ENCODE results near the gene FN1.
A peak's percentile ranks its signal among the peaks of the same experiment; 100 is the strongest.
"Not testable (repeated sequence)": the region's sequence is repeated elsewhere in the genome, so short reads cannot be mapped to it uniquely, and the experiment has no call there.

FN1 gene

GRCh38 chr2:215367662-215368492, 68.0 kb downstream of the FN1 start:
- in situ Hi-C loops (cut with HindIII; ENCODE audit: low pct_unique_long_range_greater_than_20kb, low sequenced_read_pairs), result no loop called here
- DNase-seq (ENCODE audit: low read depth in 1 of 2, low spot score in 1 of 2), result no peak
- TF ChIP-seq JUND (IDR thresholded peaks at IDR 0.05; ENCODE audit: low read depth), result no peak

DNA sequence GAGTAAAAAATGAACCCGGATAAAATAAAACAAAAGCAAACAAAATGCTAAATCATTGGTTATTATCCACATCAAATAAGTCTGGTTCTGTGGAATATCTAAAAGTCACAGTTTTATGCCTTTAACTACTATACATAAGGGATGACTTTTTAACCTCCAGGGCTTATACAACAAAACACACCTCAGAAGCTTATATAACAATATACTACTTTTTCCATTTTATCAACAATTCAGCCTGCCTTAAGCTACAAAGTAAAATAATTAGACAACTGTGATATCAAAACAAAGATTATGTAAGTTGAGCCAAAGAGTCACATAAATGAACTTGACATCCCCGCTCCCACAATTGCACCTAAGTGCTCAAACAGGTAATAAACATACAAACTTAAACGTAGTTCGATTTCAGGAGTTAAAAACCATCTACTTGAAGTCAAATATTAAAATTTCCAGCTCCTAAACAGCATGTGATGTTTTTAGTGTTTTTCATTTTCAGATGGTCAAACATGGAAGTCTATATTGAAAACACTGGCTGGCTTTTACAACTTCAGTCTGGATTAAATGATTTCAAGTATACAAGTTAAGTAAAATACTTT, 69.3 kb downstream of the FN1 start:
- no peak for TF ChIP-seq JUND (IDR thresholded peaks at IDR 0.05; ENCODE audit: low read depth)
- no peak for DNase-seq (ENCODE audit: low read depth in 1 of 2, low spot score in 1 of 2)
- in situ Hi-C loops (cut with HindIII; ENCODE audit: low pct_unique_long_range_greater_than_20kb, low sequenced_read_pairs), result no loop called here

GRCh38 chr2:215365184-215365658, 70.6 kb downstream of the FN1 start:
- DNase-seq (ENCODE audit: low read depth in 1 of 2, low spot score in 1 of 2), result no peak
- no peak for TF ChIP-seq JUND (IDR thresholded peaks at IDR 0.05; ENCODE audit: low read depth)

DNA sequence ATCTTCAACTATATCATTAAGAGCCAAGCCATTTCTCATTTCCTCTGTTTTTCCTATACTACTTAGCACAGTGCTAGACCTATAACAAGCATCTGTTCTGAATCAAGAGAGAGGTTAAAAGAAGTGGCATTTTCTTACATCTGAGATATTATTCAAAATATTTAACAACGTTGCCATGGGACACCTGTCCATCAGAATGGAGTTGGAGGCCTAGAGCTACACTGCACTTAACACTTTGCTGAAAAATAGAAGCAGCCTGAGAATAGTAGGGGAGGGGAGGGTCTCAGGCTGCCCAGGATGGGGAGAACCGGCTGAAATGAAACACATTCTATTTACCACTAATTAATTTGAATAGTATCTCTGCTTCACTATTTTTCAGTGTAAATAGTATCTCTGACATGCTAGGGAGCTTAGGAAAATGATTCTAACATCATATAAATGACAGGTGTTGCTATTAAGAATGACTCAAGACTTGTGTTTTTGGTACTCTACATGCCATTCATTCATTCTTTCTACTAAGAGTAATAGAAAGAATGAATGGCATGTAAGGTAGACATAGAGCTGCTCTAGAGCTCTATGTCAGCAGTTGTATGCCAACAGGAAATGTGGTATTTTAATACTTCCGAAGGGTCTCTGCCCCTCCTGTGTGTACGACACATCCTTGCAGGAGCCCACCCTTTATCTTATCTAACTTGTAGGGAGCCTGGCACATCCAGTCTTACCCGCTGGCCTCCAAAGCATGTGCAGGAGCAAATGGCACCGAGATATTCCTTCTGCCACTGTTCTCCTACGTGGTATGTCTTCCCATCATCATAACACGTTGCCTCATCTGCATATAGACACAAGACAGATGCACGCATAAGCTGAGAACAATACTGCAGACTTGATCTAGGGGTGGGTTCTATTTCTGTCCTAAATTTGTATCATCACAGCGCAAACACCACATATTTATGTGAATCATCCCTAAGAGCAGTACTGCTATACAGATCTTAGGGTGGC, 71.4 kb downstream of the FN1 start:
- in situ Hi-C loops (cut with HindIII; ENCODE audit: low pct_unique_long_range_greater_than_20kb, low sequenced_read_pairs), result no loop called here

More at GRCh38 chr2:215365184-215365658, 70.6 kb downstream of the FN1 start:
- in situ Hi-C loops (cut with HindIII; ENCODE audit: low pct_unique_long_range_greater_than_20kb, low sequenced_read_pairs), result no loop called here

GRCh38 chr2:215363461-215364156, 72.3 kb downstream of the FN1 start:
- TF ChIP-seq JUND (IDR thresholded peaks at IDR 0.05; ENCODE audit: low read depth), result no peak
- in situ Hi-C loops (cut with HindIII; ENCODE audit: low pct_unique_long_range_greater_than_20kb, low sequenced_read_pairs), result no loop called here
- no peak for DNase-seq (ENCODE audit: low read depth in 1 of 2, low spot score in 1 of 2)

More for the DNA sequence above, 71.4 kb downstream of the FN1 start:
- DNase-seq (ENCODE audit: low read depth in 1 of 2, low spot score in 1 of 2), result no peak
- no peak for TF ChIP-seq JUND (IDR thresholded peaks at IDR 0.05; ENCODE audit: low read depth)

GRCh38 chr2:215363039-215363438, 72.8 kb downstream of the FN1 start:
- no peak for DNase-seq (ENCODE audit: low read depth in 1 of 2, low spot score in 1 of 2)
- TF ChIP-seq JUND (IDR thresholded peaks at IDR 0.05; ENCODE audit: low read depth), result no peak
- in situ Hi-C loops (cut with HindIII; ENCODE audit: low pct_unique_long_range_greater_than_20kb, low sequenced_read_pairs), result no loop called here

DNA sequence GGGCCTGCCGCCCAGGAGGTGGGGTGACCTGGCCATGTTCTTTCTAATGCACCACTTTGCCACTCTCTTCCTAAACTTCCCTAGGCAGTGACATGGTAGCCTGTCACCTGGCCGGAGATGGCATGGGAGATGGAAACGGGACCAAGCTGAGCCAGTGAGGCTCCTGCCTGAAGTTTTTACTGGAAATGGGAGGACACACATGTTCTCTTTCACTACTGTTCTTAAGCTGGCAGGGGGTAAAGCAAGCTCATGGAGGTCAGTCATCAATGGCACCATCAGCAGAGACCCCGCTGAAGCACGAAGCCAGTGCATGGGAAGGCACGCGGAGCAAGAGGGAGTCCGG, 73.3 kb downstream of the FN1 start:
- TF ChIP-seq JUND (IDR thresholded peaks at IDR 0.05; ENCODE audit: low read depth), result no peak
- no peak for DNase-seq (ENCODE audit: low read depth in 1 of 2, low spot score in 1 of 2)
- in situ Hi-C loops (cut with HindIII; ENCODE audit: low pct_unique_long_range_greater_than_20kb, low sequenced_read_pairs), result no loop called here

DNA sequence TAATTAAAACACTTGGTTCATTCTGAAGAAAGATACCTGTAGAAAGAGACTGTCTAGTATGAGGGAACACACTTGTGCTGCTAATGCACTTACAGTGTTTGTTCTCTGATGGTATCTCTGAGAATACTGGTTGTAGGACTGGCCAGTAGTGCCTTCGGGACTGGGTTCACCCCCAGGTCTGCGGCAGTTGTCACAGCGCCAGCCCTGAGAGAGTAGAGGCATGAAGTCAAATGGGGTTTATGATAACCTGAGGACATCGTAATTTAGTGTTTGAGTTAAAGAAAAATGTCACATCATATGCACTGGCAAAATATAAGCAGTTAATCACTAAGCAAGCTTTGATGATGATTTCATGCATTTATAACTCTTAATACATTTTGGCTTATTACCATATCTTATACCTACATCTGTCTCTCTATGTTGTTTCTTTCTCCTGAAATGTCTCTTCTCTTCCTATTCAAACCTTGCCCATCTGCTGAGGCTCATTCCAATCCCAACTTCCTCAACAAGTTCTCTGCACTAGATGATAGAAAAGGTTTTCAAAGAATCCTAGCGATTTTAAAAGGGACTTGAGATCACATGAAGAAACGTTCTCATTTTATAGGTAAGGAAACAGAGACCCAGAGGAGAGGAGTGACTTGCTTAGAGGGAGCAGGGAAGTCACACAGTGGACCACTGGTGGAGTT, 73.8 kb downstream of the FN1 start:
- in situ Hi-C loops (cut with HindIII; ENCODE audit: low pct_unique_long_range_greater_than_20kb, low sequenced_read_pairs), result no loop called here
- peak; percentile 28 to 71 for DNase-seq (ENCODE audit: low read depth in 1 of 2, low spot score in 1 of 2)
- 0 out of 2 replicates have a peak, but pooled peaks have one; percentile 14 for TF ChIP-seq JUND (IDR thresholded peaks at IDR 0.05; ENCODE audit: low read depth)

DNA sequence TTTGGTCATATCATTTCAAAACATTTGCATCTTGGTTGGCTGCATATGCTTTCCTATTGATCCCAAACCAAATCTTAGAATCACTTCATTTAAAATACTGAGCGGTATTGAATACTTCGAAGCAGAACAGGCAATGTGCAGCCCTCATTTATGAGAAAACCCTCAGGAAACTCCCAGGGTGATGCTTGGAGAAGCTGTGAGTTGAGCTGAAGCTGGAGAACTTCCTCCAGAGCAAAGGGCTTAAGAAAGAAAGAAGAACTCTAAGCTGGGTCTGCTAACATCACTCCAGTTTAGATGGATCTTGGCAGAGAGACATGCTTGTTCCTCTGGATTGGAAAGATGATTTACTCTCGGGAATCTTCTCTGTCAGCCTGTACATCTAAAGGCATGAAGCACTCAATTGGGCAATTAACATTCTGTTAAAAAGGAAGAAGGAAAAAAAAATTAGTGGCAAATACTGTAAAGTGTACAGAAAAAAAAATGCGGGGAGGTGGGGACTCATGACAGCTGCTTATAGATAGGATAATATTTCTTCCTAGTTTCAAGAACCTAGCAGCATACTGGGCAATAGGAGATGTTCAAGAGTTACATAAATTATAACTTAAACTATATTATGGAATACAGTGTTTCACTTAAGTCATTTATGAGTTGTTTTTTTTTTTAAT, 74.5 kb downstream of the FN1 start:
- no peak for TF ChIP-seq JUND (IDR thresholded peaks at IDR 0.05; ENCODE audit: low read depth)

DNA sequence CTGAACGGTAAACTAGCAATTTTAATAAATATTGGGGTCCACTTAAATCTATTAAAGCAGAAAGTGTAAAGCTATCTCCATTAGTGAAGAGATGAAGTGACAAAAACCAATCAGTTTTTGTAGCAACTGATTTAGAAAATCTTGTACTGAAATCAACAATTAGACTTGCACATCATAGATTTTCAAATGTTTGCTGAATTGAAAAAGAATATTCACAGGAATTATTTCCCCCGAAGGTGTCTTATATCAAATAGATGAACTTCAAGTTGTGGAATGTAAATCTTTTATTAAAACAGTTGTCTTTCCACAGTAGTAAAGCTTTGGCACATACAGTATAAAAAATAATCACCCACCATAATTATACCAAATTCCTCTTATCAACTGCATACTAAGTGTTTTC, 75.3 kb downstream of the FN1 start:
- no peak for TF ChIP-seq JUND (IDR thresholded peaks at IDR 0.05; ENCODE audit: low read depth)
- in situ Hi-C loops (cut with HindIII; ENCODE audit: low pct_unique_long_range_greater_than_20kb, low sequenced_read_pairs), result no loop called here
- no peak for DNase-seq (ENCODE audit: low read depth in 1 of 2, low spot score in 1 of 2)

More for the DNA sequence above, 74.5 kb downstream of the FN1 start:
- no peak for DNase-seq (ENCODE audit: low read depth in 1 of 2, low spot score in 1 of 2)
- in situ Hi-C loops (cut with HindIII; ENCODE audit: low pct_unique_long_range_greater_than_20kb, low sequenced_read_pairs), result no loop called here

DNA sequence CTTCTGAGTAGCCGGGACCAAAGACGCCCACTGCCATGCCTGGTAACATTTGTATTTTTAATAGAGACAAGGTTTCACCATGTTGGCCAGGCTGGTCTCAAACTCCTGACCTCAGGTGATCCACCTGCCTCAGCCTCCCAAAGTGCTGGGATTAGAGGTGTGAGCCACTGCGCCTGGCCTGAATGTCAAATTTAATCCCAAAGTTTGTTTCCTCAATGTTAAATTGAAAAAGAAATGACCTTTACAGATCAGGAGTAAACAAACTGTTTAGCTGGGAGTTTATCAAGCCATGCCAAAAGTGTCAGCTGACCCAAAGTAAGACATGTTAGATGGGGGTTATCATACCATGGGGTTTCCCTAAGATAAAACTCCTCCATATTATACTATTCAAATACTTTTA, 75.8 kb downstream of the FN1 start:
- DNase-seq (ENCODE audit: low read depth in 1 of 2, low spot score in 1 of 2); in situ Hi-C loops (cut with HindIII; ENCODE audit: low pct_unique_long_range_greater_than_20kb, low sequenced_read_pairs): not testable (repeated sequence)
